Retina (tissue), 1 donor: ENCODE data around the gene GSAP.

Experiments used
- DNase-seq: peaks from one replicate; pipeline ENCODE4 v3.0.0-alpha.2; 2016

Gene GSAP

GRCh38 chr7:77271766-77272165, 144.4 kb downstream of the GSAP start:
- no peak for DNase-seq

- DNase-seq, result no peak
Observed at GRCh38 chr7:77270094-77270480, 146.1 kb downstream of the GSAP start.

- no peak for DNase-seq
Observed at GRCh38 chr7:77269360-77270093, 146.6 kb downstream of the GSAP start.

GRCh38 chr7:77266291-77266794, 149.8 kb downstream of the GSAP start:
- DNase-seq, result no peak

GRCh38 chr7:77265666-77266065, 150.5 kb downstream of the GSAP start:
- no peak for DNase-seq

- no peak for DNase-seq
Observed at GRCh38 chr7:77262316-77262715, 153.8 kb downstream of the GSAP start.
